Measurements from ENCODE around the gene STXBP5.

STXBP5 gene

DNA sequence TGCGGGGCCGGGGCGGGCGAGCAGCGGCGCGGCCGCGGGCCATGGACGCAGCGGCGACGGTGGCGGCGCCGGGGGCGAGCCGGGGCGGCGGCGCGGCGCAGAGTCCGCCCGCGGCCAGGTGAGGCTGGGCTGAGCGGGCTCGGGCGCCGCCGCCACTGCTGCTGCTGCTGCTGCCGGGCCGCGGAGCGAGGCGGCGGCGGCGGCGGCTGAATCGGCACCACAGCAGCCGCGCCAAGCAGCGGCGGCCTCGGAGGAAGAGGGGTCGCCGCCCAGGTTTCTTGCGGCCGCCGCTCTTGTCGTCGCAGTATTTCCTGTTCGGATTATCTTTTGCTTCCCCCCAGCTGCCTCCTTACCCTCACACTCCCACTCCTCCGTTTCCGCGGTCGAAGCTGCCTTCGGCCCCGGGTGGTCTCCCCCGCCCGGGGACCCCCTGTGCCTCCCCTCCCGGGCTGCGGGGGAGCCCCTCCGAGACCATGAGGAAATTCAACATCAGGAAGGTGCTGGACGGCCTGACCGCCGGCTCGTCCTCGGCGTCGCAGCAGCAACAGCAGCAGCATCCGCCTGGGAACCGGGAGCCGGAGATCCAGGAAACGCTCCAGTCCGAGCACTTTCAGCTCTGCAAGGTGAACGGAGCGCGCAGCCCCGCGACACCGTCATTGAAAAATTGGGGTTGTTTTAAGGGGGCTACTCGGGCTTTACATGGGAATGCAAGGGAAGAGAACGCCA lies at the start of gene STXBP5:
Gene STXBP5 (plus strand): TSS at position 358 of the 726 bp plus-strand sequence. CDS start 116 bp downstream, at position 474.
- peak; percentile 32 for DNase-seq

DNA sequence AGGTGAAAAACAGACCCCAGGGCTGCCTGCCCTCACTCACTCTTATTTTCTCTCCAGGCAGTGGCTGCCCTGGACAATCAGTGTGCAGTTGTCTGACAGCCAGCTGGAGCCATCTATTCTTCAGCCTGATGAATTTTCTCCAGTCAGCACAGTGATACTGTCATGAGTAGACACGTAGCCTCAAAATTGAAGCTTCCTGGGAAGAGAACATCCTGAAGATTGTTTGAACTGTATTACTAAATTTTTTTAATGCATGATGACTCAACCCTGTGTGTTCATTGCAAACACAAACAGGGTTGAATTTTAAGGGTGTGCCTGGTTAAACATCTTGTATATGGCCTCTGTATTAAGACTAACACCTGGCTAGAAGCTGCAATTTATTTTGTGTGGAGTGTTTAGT lies 49.8 kb upstream of the STXBP5 start:
- no peak for DNase-seq

DNA sequence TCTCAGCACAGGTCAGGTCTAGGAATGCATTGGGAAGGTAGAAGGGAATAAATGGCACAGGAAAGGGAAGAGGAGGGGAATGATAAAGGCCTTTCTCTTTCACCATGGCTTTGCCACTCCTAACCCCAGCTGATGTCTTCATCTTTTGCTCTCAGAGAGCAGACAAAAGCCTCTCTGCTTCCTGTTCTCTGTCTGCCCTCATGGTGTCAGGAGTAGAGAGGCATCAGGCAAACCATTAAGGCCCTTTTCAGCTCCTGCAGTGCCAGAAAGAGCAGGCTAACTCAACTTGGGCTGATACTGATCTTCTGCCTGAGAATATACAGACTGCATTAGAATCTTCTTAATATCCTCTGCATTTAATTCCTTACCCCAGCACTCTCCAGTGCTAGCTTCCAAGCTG lies 48.0 kb upstream of the STXBP5 start:
- no peak for DNase-seq

DNA sequence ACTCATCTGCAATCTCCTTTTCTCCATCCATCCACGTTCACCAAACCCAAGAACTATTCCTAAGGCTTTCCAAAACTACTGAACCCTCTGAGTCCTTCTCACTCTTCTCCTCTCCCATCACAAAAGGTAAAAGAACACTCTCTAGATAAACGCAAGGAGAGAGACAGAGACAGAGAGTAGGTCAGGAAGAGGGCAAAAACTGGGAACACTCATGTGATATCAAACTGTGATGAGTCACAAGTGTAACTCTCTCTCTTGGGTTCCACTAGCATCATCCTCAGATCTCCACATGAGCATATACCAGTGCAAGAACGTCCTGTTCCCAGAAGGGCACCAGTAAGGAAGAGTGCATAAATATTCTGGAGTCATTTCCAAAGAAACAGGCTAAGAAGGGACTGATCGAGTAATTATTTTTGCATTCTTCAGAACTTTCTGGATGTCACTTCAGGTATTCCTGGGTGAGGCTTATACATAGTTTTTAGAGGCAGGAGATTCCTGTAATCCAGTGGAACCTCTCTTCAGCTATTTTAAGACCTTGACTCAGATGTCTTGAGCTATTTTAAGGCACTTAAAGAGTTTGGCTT lies 47.3 kb upstream of the STXBP5 start:
- DNase-seq = no peak

DNA sequence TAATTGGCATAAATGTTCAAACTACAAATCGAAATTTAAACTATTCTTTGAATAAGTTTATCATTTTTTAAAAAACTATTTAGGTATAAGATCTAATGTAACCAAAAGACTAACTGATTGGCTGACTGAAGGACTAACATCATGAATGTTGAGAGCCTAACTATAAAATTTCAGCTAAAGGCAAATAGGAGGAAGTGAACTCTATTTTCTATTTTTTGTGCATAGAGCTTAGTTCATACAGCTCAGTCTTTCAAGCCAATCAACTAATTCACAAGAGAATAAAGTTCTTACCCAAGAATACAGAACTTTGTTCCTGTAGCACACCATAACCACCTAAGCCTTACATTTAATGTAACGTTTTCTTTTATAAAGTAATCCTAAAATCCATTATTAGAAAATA lies 46.3 kb upstream of the STXBP5 start:
- DNase-seq = no peak

DNA sequence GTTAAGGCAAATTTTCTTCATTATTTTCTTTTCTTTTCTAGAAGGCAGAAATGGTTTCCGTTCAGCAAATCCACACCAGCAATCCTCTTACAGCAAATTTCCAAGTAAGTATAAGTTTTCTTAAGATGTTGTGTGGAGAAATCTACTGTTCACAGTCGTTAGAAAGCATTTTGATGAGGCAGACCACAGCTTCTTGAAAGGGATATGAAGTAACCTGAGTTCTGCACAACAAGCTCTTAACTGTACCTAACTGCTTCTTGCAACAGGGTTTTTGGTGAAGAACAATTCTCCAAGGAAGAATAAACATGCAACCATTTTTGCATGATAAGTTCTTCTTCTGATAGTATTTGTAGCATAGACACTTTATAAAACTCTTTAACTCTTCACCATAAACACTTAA lies 45.3 kb upstream of the STXBP5 start:
- no peak for DNase-seq

DNA sequence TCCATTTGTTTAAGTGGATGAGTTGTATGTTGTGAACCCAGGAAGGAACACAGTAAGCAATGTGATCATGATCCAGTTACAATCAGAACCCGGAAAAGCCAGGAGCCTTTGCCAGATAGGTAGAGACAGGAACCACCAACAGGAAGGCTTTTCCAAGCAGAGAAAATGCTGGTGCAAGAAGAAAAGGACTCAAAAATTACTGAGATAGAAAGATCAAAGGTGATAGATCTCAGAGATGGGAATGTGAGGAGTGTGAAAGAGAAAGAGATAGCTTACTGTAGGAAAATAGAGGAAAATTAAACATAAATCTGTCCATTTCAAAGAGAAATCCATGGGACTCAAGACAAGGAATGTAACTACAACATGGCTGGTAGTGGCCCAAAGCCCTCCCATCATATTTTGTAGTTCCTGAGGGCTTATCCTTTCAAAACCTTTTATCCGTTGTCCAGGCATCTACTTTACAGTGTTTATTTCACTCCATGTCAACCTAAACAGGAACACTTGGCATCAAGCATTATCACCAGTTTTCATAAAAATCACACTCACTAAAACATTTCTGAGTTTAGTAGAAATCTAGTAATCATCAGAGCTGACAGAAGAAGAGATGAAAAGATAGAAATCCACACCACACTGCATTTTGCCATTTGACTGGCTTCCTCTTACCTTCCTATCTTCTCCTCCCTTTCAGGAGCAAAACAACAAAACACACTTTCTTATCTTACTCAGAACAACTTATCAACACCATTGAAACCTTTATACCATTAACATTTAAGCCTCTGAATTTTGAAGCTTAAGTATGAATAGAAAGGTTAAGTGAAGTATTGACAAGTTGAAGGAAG lies 44.5 kb upstream of the STXBP5 start:
- no peak for DNase-seq

DNA sequence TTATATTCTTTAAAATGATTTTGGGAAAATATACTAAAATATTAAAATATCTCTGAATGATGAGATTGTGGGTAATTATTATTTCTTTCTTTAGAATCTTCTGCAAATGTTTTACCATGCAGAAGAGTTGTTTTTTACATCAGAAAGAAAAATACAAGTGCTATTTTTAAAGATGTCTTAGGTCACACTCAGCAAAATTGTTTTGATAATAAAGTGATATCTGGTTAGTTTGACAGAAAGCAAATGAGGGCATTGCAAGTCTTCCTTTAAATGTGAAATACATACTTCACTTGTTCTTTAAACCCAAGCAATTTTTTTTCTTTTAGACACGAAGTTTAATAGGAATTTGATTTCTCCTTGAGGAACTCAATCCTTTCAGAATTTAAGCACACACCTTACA lies 43.6 kb upstream of the STXBP5 start:
- DNase-seq = no peak

DNA sequence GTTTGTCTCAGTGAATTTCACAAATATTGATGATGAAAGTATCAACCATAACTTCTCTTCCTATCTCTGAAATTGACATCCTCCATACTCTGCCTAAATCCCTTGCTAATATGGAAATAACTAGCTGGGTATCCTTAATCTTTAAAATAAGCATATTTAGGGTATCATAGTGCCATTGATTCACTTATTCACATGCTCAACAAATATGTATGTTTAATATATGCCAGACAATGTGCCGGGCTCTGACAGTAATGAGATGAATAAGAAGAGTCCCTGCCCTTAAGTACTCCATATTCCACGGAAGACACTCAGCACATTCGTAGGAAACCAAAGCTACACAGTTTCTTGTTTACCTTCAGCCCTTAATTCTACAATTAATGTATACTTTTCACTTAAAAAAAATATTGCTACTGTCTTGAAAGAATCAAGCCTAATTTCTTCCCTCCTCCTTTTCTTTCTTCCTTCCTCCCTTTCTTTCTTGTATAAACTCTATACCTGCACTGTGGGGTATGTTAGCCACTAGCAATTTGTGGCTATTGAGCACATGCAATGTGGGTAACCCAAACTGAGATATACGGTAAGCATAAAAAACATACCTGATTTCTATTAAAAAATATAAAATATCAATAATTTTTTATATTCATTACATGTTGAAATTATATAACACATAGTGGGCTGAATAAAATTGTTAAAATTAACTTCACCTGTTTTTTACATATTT lies 42.8 kb upstream of the STXBP5 start:
- no peak for DNase-seq

DNA sequence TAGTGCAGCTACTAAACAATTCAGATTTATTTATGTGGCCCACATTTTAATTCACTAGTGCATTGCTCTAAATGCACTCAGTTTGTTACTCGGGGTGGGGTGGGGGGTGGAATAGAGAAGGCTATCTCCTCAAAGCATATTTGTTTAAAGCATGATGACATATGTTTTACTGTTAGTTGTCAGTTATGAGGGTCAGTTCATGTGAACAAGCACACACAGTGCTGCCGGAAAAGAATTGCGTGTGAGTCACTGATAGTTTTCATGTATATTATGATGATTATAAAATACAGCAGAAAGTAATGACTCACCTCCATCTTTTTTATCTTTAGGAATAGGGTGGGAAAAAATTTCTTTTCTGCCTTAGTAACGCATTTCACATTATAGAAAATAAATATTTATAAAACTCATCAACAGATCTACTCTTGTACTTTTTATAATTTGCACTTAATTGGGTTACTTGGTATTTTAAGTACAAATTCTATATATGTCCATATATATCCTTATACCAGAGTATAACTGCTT lies 42.2 kb upstream of the STXBP5 start:
- DNase-seq = no peak

DNA sequence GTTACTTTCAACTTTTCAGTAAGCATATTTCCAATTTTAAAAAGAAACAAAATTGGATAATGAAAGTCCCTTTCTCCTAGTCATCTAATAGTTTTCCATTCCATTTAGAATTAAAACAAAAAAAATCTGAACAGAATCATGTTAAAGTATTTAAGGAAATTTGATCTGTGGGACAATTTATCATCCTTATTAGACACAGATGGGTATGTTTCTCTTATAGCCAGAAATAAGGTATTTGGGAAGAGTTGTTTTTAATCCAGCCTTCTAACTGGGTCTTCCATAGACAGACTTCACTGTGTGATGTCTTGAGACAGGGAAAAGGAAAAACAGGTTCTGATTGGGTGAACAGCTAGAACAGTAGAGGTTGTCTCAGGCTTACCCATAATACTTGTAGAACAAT lies 39.5 kb upstream of the STXBP5 start:
- DNase-seq = no peak

DNA sequence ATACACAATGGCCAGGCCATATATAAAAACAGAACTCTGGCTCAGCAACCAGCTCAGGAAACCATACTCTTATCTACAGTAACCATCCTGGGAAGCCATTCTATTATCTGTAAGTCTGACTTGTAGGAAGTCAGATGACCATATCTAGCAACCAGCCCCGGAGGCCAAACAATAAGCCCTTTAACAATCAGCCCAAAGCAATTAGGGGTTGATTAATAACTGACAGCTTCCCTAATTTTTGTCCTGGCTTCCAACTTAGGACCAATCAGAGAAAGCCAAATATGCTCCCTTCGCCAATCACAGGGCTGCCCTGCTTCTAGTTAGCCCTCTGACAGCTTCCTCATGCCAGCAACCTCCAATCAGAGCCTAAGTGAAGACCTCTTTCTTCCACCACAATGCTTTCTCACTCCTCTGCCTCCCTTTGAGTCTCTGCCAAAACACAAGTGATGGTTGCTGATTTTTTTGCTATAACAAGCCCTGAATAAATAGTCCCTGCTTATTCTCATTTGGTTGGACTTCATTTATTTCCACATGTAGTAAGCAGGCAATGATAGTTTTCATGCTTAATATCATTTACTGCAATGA lies 37.8 kb upstream of the STXBP5 start:
- DNase-seq = no peak

DNA sequence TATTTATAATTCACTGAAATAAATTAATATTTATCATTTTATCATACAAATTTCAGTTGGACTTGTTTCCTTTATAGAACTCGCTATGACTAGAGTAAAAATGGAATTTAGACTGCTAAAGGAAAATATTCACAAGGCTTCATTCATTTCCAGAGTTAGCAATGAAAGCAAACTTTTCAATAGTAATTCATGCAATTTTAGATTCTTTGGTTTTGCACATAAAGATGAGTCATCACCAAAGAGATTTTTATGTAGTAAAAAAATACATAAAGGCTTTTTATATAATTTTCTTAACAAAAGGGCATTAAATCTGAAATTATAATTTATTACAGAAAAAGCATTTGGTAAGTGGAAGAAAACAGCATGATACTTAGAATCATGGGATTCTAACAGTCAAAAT lies 37.2 kb upstream of the STXBP5 start:
- DNase-seq = no peak

DNA sequence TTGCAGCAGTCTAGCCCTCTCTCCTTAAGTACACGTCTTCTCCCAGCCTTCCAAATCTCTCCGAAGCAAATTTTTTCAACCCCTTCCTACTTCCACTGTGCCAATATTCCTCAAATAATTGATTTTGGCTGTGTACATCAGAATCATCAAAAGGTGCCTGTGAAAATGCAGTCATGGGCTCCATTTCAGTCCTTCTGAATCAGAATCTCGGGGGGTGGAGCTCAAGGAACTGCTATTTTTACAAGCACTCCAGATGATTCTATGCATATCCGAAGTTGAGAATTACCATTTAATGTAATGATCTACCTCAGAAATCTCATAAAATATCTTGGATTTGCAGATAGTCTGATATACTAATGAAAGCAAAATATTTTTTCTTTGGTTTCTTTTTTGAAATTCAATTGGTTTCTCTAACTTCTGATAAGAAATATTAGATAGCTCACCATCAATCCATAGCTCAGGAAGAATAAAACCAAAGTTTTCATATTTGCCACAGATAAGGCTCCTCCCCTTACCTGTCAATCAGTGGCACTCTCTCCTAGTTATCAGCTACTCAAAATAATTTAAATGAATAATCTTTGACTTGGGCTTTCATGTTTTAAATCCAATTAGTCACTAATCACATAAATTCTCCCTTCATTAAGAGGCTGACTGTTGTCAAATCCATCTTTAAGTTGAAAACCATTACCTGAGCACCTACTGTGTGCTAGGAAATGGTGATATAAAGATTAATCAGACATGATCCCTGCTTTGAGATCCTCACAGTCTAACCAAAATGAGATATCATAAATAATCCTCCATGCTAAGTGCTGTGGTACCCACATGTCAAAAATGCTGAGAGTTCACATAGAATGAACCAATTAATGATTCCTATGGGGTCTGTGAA lies 36.4 kb upstream of the STXBP5 start:
- DNase-seq = no peak

DNA sequence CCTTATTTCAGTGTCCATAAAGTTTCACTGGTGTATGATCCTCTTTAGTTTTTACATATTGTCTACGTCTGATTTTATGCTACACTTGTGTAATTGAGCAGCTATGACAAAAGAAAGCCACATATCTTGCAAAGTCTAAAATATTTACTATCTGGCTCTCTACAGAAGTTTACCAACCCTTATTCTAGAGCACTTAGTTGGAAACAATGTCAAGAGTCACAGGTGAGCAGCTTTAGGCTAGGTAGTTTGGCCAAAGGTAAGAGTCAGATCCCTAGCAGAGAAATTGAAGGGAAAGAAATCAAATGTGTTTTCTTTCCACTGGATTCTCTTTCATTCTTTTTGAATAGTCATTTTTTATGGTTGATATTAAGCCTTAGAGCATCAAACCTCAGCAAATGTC lies 34.7 kb upstream of the STXBP5 start:
- no peak for DNase-seq

DNA sequence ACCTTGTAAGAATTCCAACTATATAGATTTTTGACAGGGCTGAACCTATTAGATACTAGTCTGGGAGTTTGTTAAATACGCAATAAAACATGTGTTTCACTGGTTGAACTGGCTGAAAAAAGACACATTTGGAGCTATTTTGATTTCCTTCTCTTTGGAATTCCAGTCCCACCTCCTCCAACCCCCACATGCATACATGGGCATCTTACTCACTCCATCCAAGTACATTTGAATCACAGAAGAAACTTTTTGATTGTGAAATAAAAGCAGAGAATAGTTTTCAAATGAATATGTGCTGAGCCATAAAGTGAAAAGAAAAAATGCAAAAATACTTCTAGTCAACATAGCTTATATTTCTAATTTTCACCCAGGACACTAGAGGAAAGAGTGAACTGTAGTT lies 33.9 kb upstream of the STXBP5 start:
- DNase-seq = no peak

DNA sequence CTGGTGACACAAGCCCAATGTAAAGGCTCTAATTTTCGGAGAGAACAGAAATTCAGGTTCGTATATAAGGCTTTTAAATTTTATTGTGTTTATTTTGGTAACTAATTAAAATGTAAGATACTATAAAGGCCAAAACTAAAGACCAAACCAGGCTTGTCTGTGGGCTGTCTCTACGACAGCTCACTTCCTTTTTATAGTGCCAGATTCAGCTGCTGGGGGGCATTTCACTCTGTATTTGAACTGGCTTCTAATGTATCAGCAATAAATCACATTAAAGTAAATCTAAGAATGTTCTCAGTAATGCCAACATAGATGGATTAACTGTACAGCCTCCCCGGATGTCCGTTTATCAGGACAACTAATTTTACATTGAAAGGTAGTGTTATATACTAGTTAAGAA lies 31.1 kb upstream of the STXBP5 start:
- no peak for DNase-seq

DNA sequence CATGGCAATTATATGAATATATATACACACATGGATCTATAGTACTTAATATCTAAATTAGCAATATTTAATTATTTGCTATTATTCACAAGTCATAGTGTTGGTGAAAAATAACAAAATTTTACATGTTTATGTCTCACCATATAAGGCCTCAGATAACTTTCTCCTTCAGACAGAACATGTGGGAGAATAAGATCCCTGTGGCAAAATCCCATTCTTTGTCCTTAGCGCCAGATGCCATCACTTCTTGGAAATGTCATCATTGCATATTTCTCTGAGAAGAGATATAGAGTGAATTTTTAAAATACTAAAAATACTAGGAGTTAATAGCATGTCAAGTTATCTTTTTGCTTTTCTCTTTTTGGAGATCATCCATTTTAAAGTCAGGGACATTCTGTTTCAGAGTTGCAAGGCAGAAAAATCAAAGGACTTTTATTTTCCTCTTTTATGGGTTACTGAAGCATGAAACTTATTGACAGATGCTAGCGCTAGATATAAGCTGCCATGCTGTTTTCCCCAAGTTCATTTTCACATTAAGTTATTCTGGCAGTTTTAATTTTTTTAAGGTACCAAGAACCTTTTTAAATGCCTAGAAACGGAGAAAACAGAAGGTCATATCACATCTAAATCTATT lies 30.4 kb upstream of the STXBP5 start:
- no peak for DNase-seq

DNA sequence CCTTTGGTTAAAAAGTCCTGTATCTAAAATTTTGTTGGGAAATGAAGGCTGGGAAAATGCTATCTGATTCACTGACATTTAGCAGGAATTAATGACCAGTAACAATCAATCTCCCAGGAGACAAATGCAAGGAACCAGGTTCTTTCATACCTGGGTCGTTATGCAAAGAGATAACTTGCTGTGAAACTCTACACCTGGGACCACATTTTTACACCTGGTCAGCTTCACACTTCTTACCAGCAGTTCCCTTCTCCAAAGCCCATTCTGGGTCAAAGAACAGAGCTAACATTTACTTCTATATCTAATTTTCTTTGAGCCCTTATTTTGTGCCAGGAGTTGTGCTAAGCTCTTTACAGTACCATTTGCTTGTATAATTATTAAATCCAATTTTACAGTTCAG lies 27.4 kb upstream of the STXBP5 start:
- DNase-seq = no peak

DNA sequence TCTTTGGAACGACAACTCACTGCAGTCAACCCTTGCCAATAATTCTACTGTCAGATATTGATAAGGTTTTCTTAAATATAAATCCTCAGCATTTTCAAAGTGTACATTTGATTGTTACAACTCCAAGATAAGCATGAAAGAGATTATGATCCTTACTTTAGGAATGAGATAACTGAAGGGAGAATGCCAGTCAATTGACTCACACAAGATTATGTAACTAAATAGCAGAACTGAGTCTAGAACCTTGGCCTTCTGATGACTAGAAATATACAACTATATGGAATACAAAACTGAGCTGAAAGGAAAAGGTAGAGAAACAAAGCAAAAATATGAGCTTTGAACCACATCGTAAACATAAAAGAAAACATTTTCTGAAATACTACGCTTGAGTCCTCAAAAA lies 26.9 kb upstream of the STXBP5 start:
- DNase-seq = no peak

DNA sequence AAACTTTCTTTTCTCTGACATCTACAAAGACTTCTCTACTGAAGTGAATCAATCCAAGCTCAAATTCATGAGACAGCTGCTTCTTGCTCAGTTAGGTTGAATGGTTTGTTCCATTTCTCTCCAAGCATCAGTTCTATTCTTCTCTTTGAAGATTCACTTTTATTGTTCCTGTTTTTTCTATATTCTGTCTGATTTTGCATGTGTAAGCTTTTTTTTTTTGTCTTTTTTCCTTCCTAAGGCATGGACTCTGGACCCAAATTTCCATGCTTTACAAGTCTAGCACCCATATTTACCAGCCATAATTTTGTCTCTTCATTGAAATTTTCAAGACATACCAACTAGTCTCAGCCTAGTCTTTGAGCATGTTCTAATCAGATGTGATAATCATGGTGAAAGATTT lies 25.9 kb upstream of the STXBP5 start:
- no peak for DNase-seq

Measured in DMS79 (cell line).